ENCODE measurements around the gene KHDRBS2.

Gene KHDRBS2

DNA sequence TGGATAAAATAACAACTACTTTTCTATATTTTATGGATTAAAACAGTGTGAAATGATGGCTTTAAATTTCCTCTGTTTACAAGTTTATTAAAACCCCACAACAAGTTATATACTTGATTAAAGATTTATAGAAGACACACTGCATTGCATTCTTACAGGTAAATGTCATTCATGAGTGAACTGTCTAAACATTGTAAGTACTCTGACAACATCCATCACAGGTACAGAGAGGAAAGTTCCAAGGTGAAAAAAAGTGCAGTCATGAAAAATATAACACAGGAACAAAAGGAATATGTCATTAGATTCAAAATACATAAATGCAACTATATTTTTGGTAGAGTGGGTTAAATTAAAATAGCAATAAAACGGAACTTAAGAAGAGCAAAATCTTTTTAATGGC lies 156.9 kb downstream of the KHDRBS2 start:
- TF ChIP-seq, protein P1, sequence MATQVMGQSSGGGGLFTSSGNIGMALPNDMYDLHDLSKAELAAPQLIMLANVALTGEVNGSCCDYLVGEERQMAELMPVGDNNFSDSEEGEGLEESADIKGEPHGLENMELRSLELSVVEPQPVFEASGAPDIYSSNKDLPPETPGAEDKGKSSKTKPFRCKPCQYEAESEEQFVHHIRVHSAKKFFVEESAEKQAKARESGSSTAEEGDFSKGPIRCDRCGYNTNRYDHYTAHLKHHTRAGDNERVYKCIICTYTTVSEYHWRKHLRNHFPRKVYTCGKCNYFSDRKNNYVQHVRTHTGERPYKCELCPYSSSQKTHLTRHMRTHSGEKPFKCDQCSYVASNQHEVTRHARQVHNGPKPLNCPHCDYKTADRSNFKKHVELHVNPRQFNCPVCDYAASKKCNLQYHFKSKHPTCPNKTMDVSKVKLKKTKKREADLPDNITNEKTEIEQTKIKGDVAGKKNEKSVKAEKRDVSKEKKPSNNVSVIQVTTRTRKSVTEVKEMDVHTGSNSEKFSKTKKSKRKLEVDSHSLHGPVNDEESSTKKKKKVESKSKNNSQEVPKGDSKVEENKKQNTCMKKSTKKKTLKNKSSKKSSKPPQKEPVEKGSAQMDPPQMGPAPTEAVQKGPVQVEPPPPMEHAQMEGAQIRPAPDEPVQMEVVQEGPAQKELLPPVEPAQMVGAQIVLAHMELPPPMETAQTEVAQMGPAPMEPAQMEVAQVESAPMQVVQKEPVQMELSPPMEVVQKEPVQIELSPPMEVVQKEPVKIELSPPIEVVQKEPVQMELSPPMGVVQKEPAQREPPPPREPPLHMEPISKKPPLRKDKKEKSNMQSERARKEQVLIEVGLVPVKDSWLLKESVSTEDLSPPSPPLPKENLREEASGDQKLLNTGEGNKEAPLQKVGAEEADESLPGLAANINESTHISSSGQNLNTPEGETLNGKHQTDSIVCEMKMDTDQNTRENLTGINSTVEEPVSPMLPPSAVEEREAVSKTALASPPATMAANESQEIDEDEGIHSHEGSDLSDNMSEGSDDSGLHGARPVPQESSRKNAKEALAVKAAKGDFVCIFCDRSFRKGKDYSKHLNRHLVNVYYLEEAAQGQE (IDR thresholded peaks at IDR 0.05; ENCODE audit: insufficient read depth in 1 of 2, low read depth in 2 of 2, low read length in 2 of 2), result no peak
- no peak for TF ChIP-seq POLR2AphosphoS5 (IDR thresholded peaks at IDR 0.05; ENCODE audit: low read depth, low read length)
- TF ChIP-seq FOXP2 (optimal IDR thresholded peaks at IDR 0.05; ENCODE audit: borderline replicate concordance, extremely low read depth, extremely low read length, insufficient read depth), result no peak
- no peak for TF ChIP-seq SIN3A (IDR thresholded peaks at IDR 0.05; ENCODE audit: borderline replicate concordance, insufficient read depth, low read length)
- TF ChIP-seq TAF1 (IDR thresholded peaks at IDR 0.05; ENCODE audit: borderline replicate concordance, insufficient read depth, low read length), result no peak

DNA sequence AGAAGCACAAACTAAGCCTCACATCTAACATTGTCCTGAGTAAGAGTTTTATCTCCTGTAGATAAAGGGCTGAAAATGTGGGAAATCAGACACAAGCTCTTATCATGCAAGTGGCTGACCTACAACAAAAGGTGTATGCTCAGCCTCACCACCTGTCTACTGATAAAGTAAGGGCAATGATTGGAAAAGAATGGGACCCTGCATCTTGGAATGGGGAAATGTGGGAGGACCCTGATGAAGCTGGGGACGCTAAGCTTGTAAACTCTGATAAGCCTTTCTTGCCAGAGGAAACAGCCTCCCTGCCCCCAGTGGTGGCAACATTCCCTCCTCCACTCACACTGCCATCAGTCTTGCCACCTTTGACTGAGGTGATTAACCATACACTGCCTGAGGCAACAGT lies 166.6 kb downstream of the KHDRBS2 start:
- TF ChIP-seq, protein P1 (IDR thresholded peaks at IDR 0.05; ENCODE audit: insufficient read depth in 1 of 2, low read depth in 2 of 2, low read length in 2 of 2), result no peak
- TF ChIP-seq POLR2AphosphoS5 (IDR thresholded peaks at IDR 0.05; ENCODE audit: low read depth, low read length), result no peak

DNA sequence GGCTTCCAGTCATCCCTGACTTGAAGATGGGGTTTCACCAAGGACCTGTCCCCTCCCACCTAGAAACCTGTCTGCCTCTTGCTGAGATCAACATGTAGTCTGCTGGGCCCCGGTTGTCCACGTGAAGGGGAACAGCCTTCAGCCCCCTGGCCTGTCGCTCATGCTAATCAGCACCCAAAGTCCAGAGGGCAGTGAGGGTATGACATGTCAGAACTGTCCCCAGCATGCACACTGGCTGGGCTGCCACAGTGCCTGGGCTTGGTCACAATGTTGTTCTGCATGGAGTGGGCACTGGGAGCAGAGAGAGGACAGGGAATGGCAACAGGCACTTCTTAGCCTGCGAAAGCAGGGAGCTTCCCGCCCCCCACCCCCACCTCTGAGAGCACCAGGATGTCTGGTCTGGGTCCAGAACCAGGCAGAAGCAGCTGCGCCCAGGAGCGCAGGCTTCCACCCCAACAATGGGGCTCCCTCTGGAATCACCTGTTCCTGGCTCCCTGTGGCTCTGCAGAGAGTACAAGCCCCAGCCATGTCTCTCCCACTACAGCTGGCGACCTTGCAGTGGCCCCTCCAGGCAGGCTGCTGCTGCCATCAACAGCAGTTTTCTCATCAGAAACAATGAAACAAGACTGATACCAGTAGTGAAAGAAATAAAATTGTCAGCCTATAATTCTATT lies 182.7 kb downstream of the KHDRBS2 start:
- TF ChIP-seq POLR2AphosphoS5 (IDR thresholded peaks at IDR 0.05; ENCODE audit: low read depth, low read length) (no peak), FOXP2 (optimal IDR thresholded peaks at IDR 0.05; ENCODE audit: borderline replicate concordance, extremely low read depth, extremely low read length, insufficient read depth) (no peak), SIN3A (IDR thresholded peaks at IDR 0.05; ENCODE audit: borderline replicate concordance, insufficient read depth, low read length) (no peak), TAF1 (IDR thresholded peaks at IDR 0.05; ENCODE audit: borderline replicate concordance, insufficient read depth, low read length) (no peak)
- TF ChIP-seq, protein P1 (IDR thresholded peaks at IDR 0.05; ENCODE audit: insufficient read depth in 1 of 2, low read depth in 2 of 2, low read length in 2 of 2), result no peak

DNA sequence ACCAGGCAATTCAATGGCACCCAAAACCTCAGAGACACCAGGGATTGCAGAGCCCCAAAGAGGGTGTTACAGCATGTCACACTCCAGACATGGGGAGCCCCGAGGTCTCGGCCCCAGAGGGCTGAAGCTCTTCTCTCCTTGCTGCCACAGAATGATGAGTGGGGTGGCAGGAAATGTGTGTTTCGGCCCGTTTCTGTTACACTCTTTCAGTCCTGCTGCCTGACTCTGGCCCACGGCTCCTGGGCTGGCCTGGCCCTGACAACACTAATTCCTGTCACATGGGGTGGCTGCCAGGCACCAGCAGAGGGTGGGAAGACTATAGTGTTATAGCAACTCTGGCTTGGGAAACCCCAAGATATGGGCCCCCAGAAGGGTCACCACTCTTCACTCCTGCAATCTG lies 183.6 kb downstream of the KHDRBS2 start:
- TF ChIP-seq FOXP2 (optimal IDR thresholded peaks at IDR 0.05; ENCODE audit: borderline replicate concordance, extremely low read depth, extremely low read length, insufficient read depth), result no peak
- TF ChIP-seq POLR2AphosphoS5 (IDR thresholded peaks at IDR 0.05; ENCODE audit: low read depth, low read length), result no peak
- no peak for TF ChIP-seq TAF1 (IDR thresholded peaks at IDR 0.05; ENCODE audit: borderline replicate concordance, insufficient read depth, low read length)
- no peak for TF ChIP-seq SIN3A (IDR thresholded peaks at IDR 0.05; ENCODE audit: borderline replicate concordance, insufficient read depth, low read length)
- TF ChIP-seq, protein P1 (IDR thresholded peaks at IDR 0.05; ENCODE audit: insufficient read depth in 1 of 2, low read depth in 2 of 2, low read length in 2 of 2), result no peak

Measured in PFSK-1 (cell line).